Measurements from ENCODE around the gene ANKRD24. TPM values are rescaled to one million over a fixed set of nuclear protein-coding genes. Genes with fewer than 3 reads are reported as not detected.

The ANKRD24 gene
- total RNA-seq, 2 experiments from 2014 or later, result 1.7 to 4.8 TPM

GRCh38 chr19:4184718-4185352 is 2.3 kb downstream of the ANKRD24 start:
- intact Hi-C loops (cut with micrococcal nuclease; ENCODE audit: unreplicated experiment), result loop anchor here (5.0 kb wide), 1 partner anchor 123 kb away; no protein-coding TSS in a partner anchor
- Histone ChIP-seq H3K27ac (ENCODE audit: low read depth, low read length, poor library complexity, severe bottlenecking) (no peak overlapping the region), H4K20me1 (ENCODE audit: insufficient read depth, low read length) (no peaks in the 10 kb centered on the region), H3K9me3 (ENCODE audit: low read length) (no peaks in the 10 kb centered on the region), H3K4me2 (ENCODE audit: low read length) (no peak overlapping the region), H3K79me2 (ENCODE audit: insufficient read depth, low read depth, low read length) (peaks cover 14% of the 10 kb centered on the region; the same call in 1 of the 2 replicates), H3K9me2 (ENCODE audit: insufficient read depth, low read length) (no peaks in the 10 kb centered on the region), H2AFZ (ENCODE audit: low read length) (no peak overlapping the region), H3K36me3 (ENCODE audit: insufficient read depth, low read length) (peaks cover 6% of the 10 kb centered on the region; the same call in 1 of the 2 replicates), H3K4me1 (ENCODE audit: insufficient read depth, low read length, poor library complexity, severe bottlenecking) (peaks cover 25% of the 10 kb centered on the region), H3K4me3 (ENCODE audit: low read depth, low read length, poor library complexity, severe bottlenecking) (no peak overlapping the region)
- BruUV-seq (replicated peaks), result no TSS peak
- TF ChIP-seq EZH2phosphoT487 (IDR thresholded peaks at IDR 0.05; ENCODE audit: borderline replicate concordance, low read depth, low read length), result no peak
- TF ChIP-seq, protein P1, sequence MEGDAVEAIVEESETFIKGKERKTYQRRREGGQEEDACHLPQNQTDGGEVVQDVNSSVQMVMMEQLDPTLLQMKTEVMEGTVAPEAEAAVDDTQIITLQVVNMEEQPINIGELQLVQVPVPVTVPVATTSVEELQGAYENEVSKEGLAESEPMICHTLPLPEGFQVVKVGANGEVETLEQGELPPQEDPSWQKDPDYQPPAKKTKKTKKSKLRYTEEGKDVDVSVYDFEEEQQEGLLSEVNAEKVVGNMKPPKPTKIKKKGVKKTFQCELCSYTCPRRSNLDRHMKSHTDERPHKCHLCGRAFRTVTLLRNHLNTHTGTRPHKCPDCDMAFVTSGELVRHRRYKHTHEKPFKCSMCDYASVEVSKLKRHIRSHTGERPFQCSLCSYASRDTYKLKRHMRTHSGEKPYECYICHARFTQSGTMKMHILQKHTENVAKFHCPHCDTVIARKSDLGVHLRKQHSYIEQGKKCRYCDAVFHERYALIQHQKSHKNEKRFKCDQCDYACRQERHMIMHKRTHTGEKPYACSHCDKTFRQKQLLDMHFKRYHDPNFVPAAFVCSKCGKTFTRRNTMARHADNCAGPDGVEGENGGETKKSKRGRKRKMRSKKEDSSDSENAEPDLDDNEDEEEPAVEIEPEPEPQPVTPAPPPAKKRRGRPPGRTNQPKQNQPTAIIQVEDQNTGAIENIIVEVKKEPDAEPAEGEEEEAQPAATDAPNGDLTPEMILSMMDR (conservative IDR thresholded peaks at IDR 0.05; ENCODE audit: low read length), result no peak
- DNase-seq (ENCODE audit: low spot score), result no peak
- CTCF ChIA-PET (ENCODE audit: unreplicated experiment), result no interaction called here
- POLR2A ChIA-PET, result no interaction called here

DNA sequence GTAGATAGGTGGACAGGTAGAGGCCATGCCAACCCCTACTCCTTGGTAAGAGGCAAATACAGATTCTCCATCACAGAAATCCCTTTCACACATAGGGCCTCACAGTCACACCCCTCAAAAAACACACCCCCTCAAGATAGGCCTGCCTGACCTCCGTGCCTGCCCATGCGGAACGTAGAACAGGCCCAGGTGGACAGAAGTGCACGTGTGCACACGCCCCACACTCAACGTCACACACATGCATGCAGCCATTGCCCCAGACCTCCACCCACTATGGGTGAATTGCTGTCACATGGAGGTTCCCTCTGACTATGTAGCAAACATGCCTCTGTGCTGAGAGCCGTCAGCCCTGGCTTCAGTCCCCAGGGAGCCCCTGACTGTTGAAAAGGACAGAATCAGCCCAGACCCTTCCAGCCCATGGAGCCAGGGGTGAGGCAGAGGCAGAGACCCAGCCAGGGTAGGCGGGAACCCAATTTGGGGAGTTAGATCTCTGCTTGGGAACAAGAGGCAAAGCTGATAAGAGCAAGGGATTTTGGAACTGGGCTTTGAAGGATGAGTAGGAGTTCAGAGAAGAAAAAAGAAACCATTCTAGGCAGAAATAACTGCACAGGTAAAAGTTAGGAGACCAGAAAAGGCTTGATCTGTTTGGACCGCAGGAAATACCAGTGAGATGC is 3.1 kb downstream of the ANKRD24 start:
- H3K27ac ChIP-seq (ENCODE audit: low read depth, low read length, poor library complexity, severe bottlenecking), result no peak overlapping the region
- intact Hi-C loops (cut with micrococcal nuclease; ENCODE audit: unreplicated experiment), result loop anchor here (1.0 kb wide), 2 partner anchors 18 to 45 kb away; no protein-coding TSS in a partner anchor
- no peak overlapping the region for H2AFZ ChIP-seq (ENCODE audit: low read length)
- peak overlapping the region; percentile 21; the same call in 1 of the 2 replicates for H3K4me2 ChIP-seq (ENCODE audit: low read length)
- H3K9me2 ChIP-seq (ENCODE audit: insufficient read depth, low read length), result no peaks in the 10 kb centered on the region
- H3K4me3 ChIP-seq (ENCODE audit: low read depth, low read length, poor library complexity, severe bottlenecking), result no peak overlapping the region
- peaks cover 21% of the 10 kb centered on the region for H3K4me1 ChIP-seq (ENCODE audit: insufficient read depth, low read length, poor library complexity, severe bottlenecking)
- no TSS peak for BruUV-seq (replicated peaks)
- peaks cover under 1% of the 10 kb centered on the region; the same call in 1 of the 2 replicates for H3K36me3 ChIP-seq (ENCODE audit: insufficient read depth, low read length)
- POLR2A ChIA-PET, result no interaction called here
- peaks cover 14% of the 10 kb centered on the region; the same call in 1 of the 2 replicates for H3K79me2 ChIP-seq (ENCODE audit: insufficient read depth, low read depth, low read length)
- H3K9me3 ChIP-seq (ENCODE audit: low read length), result no peaks in the 10 kb centered on the region
- CTCF ChIA-PET (ENCODE audit: unreplicated experiment), result no interaction called here
- DNase-seq (ENCODE audit: low spot score), result peak; percentile 38
- no peaks in the 10 kb centered on the region for H4K20me1 ChIP-seq (ENCODE audit: insufficient read depth, low read length)
- TF ChIP-seq, protein P1 (conservative IDR thresholded peaks at IDR 0.05; ENCODE audit: low read length), result no peak
- no peak for TF ChIP-seq EZH2phosphoT487 (IDR thresholded peaks at IDR 0.05; ENCODE audit: borderline replicate concordance, low read depth, low read length)

Measured in OCI-LY7 (cell line).